Measurements from ENCODE around the gene EEPD1.

Gene EEPD1

DNA sequence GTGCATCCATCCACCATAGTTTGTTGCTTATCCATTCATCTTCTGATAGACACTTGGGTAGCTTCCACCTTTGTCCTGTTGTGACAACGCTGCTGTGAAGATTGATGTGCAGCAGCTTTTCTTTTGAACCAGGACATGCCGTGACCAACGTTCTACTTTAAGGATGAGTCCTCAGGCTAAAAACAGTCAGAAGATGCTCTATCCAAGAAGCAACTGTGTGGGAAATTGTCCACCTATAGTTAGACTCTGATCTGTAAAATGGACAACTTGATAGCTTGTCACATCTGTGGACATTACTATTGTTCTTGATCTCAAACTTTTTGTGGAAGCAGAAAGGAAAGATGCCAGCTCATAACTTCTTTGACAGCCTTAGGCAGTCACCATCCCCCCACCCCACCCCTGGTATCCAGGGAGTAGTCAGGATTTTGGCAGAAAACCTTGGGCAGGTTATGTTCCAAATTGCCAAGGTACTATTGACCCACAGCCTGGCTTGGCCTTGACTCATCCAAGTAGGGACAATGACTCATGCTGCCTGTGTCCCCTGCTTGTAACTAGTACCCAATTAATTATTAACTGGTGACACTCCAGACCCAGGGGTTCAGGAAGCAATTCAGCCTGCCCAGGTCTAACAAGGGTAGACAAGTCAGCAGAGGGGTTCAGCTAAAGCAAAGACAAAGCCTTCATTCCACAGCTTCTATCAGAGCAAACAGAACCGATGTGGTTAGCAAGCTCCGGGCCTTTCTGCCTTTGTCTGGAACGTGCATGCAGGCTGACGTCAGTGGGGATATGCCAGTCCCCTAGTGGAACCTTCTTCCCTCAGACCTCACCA lies 137.0 kb downstream of the EEPD1 start:
- DNase-seq = peak in 1 of 10 donors; percentile 67
- intact Hi-C loops (cut with DNase I) = loop anchor here (5.0 to 10.0 kb wide), 2 partner anchors 83 to 585 kb away; no protein-coding TSS in a partner anchor

DNA sequence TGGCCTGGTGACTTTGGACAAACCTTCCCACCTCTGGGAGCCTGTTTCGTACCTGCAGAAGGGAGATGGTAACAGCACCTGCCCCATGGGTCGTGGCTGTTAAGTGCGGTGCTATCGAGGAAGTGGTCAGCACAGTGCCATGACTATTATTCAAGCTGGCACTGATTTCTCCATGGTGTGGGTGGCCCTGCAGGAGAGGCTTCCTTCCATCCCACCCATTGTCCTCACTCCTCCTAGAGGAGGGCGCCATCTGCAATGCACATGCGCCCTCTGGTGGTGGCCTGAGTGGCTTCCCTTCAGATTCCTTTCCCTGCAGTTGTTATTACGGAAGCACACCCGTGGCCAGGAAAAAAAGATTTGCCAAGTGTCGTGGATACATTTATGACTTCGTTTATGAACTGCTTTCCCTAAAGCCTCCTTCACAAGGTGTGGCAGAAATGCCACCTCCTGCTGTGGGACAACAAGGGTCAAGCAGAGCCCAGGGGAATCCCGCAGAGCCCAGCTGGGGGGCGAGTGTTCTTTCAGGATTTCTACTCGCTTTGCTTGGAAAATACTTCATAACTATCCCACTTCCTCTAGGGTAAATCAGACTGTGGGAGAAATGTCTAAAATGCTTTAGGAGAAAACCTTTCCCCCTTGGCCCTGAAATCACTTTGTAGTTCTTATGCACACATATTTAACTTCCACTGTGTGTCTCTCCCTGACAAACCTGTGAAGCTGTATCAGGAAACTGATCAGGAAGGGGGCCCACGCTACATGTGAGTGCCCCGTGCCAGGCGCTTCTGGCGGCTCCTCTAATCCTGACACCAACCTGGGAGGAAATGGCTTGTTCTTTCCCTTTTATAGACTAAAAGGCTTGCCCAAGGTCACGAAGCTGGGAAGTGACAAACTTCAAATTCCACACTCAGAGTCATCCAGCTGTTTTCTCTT lies 138.6 kb downstream of the EEPD1 start:
- peak; percentile 66 to 97 (median 88) for DNase-seq
- intact Hi-C loops (cut with DNase I) = loop anchor here (1.0 to 10.0 kb wide), 3 partner anchors 84 to 587 kb away; no protein-coding TSS in a partner anchor

DNA sequence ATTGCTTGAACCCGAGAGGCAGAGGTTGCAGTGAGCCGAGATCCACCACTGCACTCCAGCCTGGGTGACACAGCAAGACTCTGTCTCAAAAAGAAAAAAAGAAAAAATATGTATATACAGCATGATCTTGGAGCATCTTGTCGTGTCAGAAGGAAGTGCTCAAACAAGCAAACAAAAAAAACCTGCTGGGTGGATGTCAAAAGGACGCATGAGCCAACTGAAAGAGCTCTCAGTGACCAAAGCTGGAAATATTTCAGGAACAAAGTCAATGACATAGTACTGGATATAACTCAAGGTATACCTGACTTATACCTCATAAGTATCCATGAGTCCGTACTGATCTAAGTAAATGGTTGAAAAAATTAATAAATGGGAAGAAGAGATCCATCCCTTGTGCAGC lies 142.0 kb downstream of the EEPD1 start:
- no peak for DNase-seq
- intact Hi-C loops (cut with DNase I) = loop anchor here (10.0 kb wide), 1 partner anchor 590 kb away; no protein-coding TSS in a partner anchor

DNA sequence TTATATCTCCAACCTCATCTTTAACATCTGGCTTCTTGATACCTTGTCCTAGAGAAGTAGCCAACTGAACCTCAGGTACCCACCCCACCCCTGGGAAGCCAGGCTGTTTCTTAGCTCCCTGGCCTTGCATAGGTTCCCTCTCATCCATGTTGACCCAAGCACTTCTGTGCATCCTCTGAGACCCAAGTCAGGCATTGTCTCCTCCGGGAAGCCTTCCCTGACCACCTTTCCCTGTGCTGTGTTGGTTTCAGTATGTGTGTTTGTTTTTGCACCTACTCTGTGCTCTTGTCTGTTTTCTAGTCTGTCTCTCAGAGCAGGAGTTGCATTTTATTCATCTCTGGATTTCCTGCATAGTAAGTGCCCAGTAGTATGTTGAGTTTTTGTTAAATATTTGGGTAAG lies 143.2 kb downstream of the EEPD1 start:
- intact Hi-C loops (cut with DNase I) = loop anchor here (10.0 kb wide), 1 partner anchor 591 kb away; no protein-coding TSS in a partner anchor
- peak in 1 of 10 donors; percentile 48 for DNase-seq

DNA sequence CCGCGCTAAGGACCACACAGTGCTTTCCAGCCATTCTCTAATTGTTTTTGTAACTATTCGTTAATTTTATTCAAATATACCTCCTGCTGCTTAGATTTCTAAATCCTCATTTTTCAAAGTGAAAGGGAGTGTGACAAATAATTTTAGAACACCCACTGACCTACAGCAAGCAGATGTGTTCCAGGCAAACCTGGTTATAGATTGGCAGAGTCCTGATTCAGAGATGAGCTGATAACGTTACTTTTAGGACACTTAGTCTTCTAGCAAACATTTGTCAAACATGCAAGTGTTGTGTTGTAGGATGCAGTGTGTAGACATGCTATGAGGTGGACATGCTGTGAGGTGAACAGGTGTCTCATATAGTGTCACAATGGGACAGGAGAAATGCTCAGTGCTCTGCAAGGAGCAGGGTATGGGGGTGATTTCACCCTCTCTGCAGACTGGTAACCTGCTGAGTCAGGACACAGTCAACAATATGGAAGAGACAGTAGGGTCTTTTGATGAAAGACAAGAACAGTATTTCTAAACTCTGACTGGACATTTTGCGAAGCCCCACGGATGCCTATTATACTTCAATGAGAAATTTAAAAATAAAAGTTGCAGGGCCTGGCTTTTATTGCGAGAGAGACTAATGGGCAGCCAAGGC lies 144.4 kb downstream of the EEPD1 start:
- DNase-seq = peak in 1 of 10 donors; percentile 6
- intact Hi-C loops (cut with DNase I) = loop anchor here (10.0 kb wide), 1 partner anchor 593 kb away; no protein-coding TSS in a partner anchor

DNA sequence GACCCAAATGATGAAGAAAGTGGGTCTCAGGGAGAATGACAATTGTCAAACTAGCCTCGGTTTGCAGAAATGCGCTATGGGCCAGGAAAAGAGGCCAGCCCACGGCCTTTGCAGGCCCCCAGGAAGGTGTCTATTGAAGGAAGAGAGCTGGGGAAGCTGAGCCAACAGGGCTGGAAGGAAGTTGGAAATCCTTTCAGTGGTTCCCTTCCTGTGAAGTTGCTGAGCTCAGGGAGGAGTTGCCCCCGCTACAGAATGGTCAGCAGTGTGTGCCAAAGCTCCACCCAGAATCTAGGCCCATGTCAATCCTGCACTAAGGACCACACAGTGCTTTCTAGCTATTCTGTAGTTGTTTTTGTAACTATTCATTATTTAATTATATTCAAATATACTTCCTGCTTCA lies 145.1 kb downstream of the EEPD1 start:
- intact Hi-C loops (cut with DNase I) = loop anchor here (10.0 kb wide), 1 partner anchor 593 kb away; no protein-coding TSS in a partner anchor
- DNase-seq = peak in 2 of 10 donors; percentile 18 to 28

DNA sequence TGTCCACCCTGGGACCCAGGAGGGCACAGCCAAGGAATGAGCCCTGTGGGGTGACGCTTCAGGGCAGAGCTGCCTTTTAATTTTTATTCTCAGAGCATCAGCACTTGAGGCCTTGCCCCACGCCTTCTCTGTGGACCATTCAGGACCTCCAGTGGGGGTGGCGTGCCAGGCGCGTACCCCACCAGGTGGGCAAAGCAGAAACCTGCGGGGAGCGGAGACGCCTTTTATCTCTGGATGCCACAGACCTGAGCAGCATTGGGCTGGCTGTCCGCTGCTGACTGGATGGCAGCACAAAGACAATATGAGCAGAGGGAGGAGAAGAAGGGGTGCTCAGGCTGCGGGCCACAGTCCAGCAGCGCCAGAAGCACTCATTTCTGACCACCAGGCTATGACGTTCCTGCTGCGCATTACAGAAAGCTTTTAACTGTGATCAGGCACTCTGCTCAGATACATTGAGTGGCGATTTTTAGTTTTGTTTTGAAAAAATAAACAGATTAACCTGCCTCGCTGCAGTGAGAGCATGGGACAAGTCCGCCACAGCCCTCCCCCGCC lies 146.2 kb downstream of the EEPD1 start:
- intact Hi-C loops (cut with DNase I) = loop anchor here (10.0 kb wide), 1 partner anchor 594 kb away; no protein-coding TSS in a partner anchor
- peak in 2 of 10 donors; percentile 43 to 70 for DNase-seq

DNA sequence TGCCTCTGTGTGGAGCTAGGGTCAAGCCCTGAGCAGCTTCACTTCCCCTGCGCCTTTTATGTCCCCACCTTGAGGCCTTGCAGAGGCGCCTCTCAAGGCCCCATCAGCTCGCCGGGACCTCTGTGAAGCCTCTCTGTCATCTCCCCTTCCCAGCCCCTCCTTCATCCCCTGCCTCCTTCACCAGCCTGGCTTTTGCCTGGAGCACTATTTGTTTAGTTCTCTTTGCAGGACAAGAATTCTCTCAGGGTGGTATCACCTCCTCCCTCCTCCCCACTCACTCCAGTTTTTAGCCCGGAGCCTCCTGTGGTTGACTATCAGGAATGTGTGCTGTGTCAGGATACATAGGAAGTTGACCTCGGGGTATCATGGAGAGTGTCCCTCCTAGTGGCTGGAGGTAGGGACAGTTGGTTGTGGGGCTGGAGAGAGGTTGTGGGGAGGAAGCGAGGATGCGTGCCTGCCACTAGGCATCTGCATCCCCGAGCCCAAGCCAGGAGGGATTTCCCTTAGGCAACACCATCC lies 146.8 kb downstream of the EEPD1 start:
- DNase-seq = peak in 2 of 10 donors; percentile 20 to 69
- intact Hi-C loops (cut with DNase I) = loop anchor here (10.0 kb wide), 1 partner anchor 595 kb away; no protein-coding TSS in a partner anchor

DNA sequence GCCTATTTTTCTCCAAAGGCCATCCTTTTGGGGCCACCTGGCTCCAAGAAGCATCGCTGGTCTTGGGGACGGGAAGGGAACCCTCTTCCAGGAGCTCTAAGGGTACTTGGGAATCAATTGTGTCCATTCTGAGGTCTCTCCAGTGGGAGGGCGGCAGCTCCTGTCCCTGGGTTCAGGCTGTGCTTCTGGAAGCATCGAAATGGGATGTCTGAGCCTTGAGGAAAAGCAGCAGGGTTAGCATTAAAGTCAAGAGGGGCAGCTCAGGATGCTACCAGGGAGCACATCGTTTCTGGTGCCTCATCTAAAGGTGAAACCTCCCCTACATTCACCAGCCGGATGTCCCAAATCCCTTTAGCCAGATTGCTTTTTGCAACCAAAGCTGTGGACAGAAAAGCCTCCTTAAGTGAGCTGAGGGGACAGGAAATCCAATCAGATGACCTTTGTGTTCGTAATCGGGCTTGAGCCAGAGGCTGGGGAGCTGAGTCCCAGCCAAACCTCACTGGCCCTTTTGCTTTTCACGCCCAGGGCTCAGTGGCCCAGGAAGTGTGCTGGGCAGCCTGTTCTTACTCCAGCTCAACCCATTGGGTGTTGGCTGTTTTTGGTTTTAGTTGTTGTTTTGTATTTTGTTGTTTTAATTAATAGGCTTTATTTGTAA lies 147.8 kb downstream of the EEPD1 start:
- intact Hi-C loops (cut with DNase I) = no loop called here
- DNase-seq = peak in 2 of 10 donors; percentile 66 to 67

DNA sequence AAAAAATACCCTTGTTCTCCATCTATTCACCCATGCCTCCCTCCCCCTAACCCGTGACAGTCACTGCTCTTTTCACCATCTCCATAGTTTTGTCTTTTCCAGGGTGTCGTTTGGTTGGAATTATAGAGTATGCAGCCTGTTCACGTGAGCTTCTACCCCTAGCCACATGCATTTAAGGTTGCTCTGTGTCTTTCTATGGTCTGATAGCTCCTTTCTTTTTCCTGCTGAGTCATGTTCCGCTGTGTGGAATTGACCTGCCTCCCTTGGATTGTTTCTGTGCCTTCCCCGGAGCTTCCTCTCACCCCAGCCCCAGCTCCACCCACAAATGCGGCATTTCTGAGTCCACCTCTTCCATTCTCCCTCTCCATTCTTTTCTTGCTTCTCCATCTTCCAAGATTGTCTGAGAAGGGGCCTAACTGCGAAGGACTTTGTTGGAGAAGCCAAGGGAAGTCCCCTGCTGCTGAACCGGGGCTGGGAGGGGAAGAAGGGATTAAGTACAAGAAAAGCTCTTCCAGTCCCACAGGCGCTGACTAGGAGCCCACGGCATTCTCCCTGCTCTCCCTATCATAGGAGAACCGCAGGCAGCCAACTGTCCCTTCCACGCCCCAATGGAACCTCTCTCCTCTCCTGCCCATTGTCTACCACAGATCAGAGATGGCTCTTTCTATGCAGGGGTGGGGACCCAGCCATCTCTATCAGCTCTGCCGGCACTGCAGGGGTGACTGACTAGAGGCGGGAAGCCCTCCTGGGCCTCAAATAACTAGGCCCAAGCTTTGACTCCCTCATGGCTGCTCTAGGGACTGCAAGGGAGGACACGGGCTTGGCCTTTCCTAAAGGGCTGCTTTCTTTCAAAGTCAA lies 149.1 kb downstream of the EEPD1 start:
- intact Hi-C loops (cut with DNase I) = no loop called here
- DNase-seq = no peak

DNA sequence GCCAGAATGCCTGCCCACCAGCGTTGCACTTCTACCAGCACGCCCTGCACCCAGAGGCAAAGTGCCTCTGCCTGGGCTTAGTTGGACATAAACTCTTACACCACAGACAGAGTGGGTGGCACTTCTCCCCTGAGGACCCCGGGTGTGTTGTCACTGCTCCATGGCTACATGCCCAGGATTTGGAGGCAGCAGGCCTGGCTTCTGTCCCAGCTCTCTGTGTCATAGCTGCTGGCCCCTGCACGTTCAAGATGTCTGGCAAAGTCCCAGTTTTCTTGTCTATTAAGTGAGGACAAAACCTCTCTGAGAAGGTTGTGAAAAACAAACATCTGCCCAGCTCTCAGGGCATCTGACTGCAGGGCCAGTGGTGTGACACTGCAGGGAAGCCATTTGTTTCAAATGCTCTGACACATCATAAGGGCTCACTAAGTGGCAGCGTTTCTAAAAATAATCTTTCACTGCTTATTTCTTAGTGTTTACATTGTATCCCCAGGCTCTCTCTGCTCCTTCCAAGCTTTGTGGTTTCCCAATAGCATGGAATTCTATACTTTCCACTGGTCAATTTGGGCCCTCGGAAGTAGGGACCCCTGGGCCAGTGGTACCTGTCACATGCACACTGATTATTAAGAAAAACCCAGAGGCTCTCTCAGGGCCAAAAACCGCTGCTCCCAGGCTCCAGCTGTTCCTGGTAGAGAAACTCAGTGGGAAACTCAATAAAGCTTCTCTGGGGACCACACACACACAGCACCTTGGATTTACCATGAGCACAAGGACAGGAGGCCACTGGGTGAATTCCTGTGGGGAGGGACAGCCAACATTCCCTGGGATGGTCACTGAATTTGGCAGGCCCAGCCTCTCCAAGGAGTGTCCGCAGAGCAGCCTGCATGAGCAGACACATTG lies 150.4 kb downstream of the EEPD1 start:
- DNase-seq = peak; percentile 51 to 95 (median 74)
- intact Hi-C loops (cut with DNase I) = no loop called here

DNA sequence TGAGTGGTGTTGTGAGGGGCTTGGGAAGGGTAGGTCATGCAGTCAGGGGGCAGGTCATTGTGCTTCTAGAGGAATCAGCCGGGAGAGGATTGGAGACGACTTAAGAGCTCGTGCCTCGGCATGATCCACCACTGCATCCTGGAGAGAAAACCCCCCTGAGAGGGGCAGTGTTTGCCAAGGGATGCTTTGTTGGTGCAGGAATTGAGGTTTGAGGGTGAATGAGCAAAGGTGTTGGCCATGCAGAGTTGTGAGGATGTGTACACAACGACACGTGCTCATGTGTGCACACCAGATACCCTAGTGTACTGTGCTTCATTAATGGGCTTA lies 151.0 kb downstream of the EEPD1 start:
- intact Hi-C loops (cut with DNase I) = no loop called here
- no peak for DNase-seq

DNA sequence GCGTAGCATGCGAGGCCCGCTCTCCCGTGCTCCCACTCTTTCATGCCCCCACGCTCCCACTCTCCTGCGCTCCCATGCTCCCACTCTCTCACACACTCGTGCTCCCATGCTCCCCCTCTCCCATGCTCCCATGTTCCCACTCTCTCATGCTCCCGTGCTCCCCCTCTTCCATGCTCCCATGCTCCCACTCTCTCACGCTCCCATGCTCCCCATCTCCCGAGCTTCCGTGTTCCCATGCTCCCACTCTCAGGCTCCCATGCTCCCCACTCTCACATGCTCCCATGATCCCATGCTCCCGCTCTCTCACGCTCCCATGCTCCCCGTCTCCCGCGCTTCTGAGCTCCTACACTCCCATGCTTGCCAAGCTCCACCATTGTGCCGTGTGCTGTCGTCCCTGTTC lies 152.2 kb downstream of the EEPD1 start:
- intact Hi-C loops (cut with DNase I) = no loop called here

DNA sequence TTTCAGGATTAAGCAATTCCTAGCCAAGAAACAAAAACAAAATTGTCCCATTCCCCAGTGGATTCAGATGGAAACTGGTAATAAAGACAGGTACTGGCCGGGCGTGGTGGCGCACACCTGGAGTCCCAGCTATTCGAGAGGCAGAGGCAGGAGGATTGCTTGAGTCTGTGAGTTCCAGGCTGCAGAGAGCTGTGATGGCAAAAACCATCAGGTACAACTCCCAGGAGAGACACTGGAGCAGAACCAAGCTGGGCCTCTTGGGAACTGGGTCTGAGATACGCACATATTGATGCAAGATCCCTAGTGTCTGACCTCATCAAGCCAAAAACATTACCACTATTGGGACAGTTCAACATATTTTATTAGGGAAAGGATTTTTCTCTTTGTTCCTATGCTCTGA lies 152.6 kb downstream of the EEPD1 start:
- no peak for DNase-seq
- intact Hi-C loops (cut with DNase I) = no loop called here

More for the DNA sequence above, 152.2 kb downstream of the EEPD1 start:
- DNase-seq = no peak

DNA sequence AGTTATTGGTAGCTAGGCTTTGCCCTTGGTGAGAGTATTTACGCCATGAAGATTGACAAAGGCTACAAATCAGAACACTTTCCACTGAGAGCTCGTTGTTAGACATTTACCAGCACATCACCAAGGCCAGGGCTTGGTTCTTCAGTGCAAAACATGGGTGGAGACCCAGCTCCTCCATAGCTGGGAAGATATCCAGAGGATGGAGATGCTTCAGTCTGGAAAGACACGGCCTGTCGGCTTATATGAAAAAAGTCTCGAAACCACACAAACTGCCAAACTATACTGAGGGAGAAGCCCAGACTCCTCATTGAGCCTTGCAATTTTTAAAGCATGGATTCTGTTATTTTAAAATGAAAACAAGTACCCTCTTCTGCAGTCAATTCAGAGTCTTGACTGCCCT lies 153.2 kb downstream of the EEPD1 start:
- intact Hi-C loops (cut with DNase I) = no loop called here
- DNase-seq = no peak

DNA sequence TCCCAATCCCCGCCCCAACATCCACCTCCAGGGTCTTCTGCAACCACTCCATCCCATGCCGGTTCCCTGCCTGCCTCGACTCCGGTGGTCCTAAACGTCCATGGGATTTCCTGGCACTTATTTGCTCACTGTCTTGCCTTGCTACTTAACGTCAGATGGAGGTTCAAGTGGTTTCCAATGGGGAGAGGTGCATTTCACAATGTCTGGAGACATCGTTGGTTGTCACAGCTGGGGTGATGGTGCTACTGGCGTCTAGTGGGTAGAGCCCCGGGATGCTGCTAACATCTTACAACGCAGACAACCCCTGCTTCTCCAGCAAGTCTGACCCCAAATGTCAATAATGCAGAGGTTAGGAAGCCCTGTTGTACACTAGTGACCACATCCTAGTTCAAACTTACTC lies 153.7 kb downstream of the EEPD1 start:
- intact Hi-C loops (cut with DNase I) = no loop called here
- peak in 1 of 10 donors; percentile 12 for DNase-seq

DNA sequence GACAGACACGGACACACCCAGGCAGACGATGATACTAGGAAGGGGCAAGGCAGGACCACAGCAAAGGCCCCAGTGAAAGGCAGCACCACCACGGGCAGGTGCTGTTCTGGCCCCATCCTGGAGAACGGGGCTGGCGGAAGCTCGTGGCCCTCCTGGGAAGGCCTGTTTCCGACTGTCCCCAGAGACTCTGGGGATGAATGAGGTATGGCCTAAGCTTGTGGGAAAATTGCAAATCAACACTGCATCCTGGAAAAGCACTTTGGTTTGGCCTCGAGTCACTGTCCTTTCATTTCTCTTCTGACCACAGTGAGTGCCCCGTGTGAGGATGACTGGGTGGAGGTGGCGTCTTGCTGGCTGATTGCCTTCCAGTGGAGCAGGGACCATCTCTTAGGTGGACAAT lies 155.0 kb downstream of the EEPD1 start:
- peak in 2 of 10 donors; percentile 19 to 28 for DNase-seq
- intact Hi-C loops (cut with DNase I) = no loop called here
